ENCODE measurements around the gene TMEM86A.
"Not testable (repeated sequence)": the region's sequence is repeated elsewhere in the genome, so short reads cannot be mapped to it uniquely, and the experiment has no call there.

Gene TMEM86A

GRCh38 chr11:18698341-18699268 is at the start of gene TMEM86A:
TMEM86A (plus strand) TSS chr11:18698779; CDS start chr11:18698887, 108 bp downstream.
- H3K36me3 Mint-ChIP-seq, result peaks cover 0 to 2% of the 10 kb centered on the region in 2 donors
- H3K4me1 Mint-ChIP-seq, result peaks cover 17 to 21% of the 10 kb centered on the region in 2 donors
- peaks cover 17 to 20% of the 10 kb centered on the region in 2 donors for H3K27me3 Mint-ChIP-seq
- DNase-seq, result peak; percentile 82
- no peak within 1 kb of the TSS for H3K27ac Mint-ChIP-seq
- H3K4me3 Mint-ChIP-seq, result peak within 1 kb of the TSS; percentile 78 to 84
- H3K9me3 Mint-ChIP-seq, result no peaks in the 10 kb centered on the region
- peak; percentile 97 for ATAC-seq (replicated peaks)

GRCh38 chr11:18650353-18650752 is 48.2 kb upstream of the TMEM86A start:
- DNase-seq (no peak), ATAC-seq (replicated peaks) (no peak)
- no peaks in the 10 kb centered on the region for H3K9me3 Mint-ChIP-seq
- no peaks in the 10 kb centered on the region for H3K27me3 Mint-ChIP-seq
- peaks cover 2 to 13% of the 10 kb centered on the region in 2 donors for H3K4me1 Mint-ChIP-seq
- H3K27ac Mint-ChIP-seq, result no peak overlapping the region
- H3K36me3 Mint-ChIP-seq, result no peaks in the 10 kb centered on the region
- no peak overlapping the region for H3K4me3 Mint-ChIP-seq

GRCh38 chr11:18650859-18651557 is 47.6 kb upstream of the TMEM86A start:
- Mint-ChIP-seq H3K27ac (no peak overlapping the region), H3K4me1 (peaks cover 2 to 13% of the 10 kb centered on the region in 2 donors), H3K9me3 (no peaks in the 10 kb centered on the region), H3K36me3 (no peaks in the 10 kb centered on the region), H3K4me3 (no peak overlapping the region), H3K27me3 (no peaks in the 10 kb centered on the region)
- DNase-seq (peak; percentile 14), ATAC-seq (replicated peaks) (peak; percentile 52 to 57)

- ATAC-seq (replicated peaks), result no peak
- H3K27me3 Mint-ChIP-seq, result peaks cover 16 to 37% of the 10 kb centered on the region in 2 donors
Observed at GRCh38 chr11:18657673-18658072, 40.9 kb upstream of the TMEM86A start.

GRCh38 chr11:18665353-18665872 is 33.2 kb upstream of the TMEM86A start:
- ATAC-seq (replicated peaks); DNase-seq; H3K4me1 Mint-ChIP-seq; H3K36me3 Mint-ChIP-seq; H3K27ac Mint-ChIP-seq; H3K4me3 Mint-ChIP-seq; H3K9me3 Mint-ChIP-seq: not testable (repeated sequence)
- H3K27me3 Mint-ChIP-seq, result peaks cover 24 to 47% of the 10 kb centered on the region in 2 donors

More at GRCh38 chr11:18657673-18658072, 40.9 kb upstream of the TMEM86A start:
- Mint-ChIP-seq H3K9me3 (no peaks in the 10 kb centered on the region), H3K4me3 (no peak overlapping the region), H3K36me3 (no peaks in the 10 kb centered on the region), H3K27ac (no peak overlapping the region), H3K4me1 (no peaks in the 10 kb centered on the region)
- DNase-seq, result no peak

GRCh38 chr11:18668131-18668530 is 30.4 kb upstream of the TMEM86A start:
- Mint-ChIP-seq H3K4me3 (no peak overlapping the region), H3K36me3 (no peaks in the 10 kb centered on the region), H3K9me3 (no peaks in the 10 kb centered on the region), H3K4me1 (peaks cover 6 to 8% of the 10 kb centered on the region in 2 donors), H3K27ac (no peak overlapping the region), H3K27me3 (peaks cover 16 to 31% of the 10 kb centered on the region in 2 donors)
- ATAC-seq (replicated peaks) (no peak), DNase-seq (no peak)

- no peaks in the 10 kb centered on the region for H3K9me3 Mint-ChIP-seq
- H3K4me1 Mint-ChIP-seq, result peaks cover 6 to 8% of the 10 kb centered on the region in 2 donors
- H3K27me3 Mint-ChIP-seq, result peaks cover 16 to 29% of the 10 kb centered on the region in 2 donors
- H3K36me3 Mint-ChIP-seq, result no peaks in the 10 kb centered on the region
- ATAC-seq (replicated peaks) (no peak), DNase-seq (no peak)
- no peak overlapping the region for H3K27ac Mint-ChIP-seq
- no peak overlapping the region for H3K4me3 Mint-ChIP-seq
Observed at GRCh38 chr11:18669219-18669596, 29.4 kb upstream of the TMEM86A start.

- DNase-seq (no peak), ATAC-seq (replicated peaks) (no peak)
- H3K36me3 Mint-ChIP-seq, result no peaks in the 10 kb centered on the region
- peaks cover 6 to 8% of the 10 kb centered on the region in 2 donors for H3K4me1 Mint-ChIP-seq
- H3K4me3 Mint-ChIP-seq, result no peak overlapping the region
- H3K9me3 Mint-ChIP-seq, result no peaks in the 10 kb centered on the region
- H3K27me3 Mint-ChIP-seq, result peaks cover 16 to 29% of the 10 kb centered on the region in 2 donors
- H3K27ac Mint-ChIP-seq, result no peak overlapping the region
Observed at GRCh38 chr11:18669711-18670110, 28.9 kb upstream of the TMEM86A start.

- H3K4me1 Mint-ChIP-seq, result peaks cover 6 to 8% of the 10 kb centered on the region in 2 donors
- no peak overlapping the region for H3K27ac Mint-ChIP-seq
- no peak overlapping the region for H3K4me3 Mint-ChIP-seq
- DNase-seq, result no peak
- peaks cover 16 to 23% of the 10 kb centered on the region in 2 donors for H3K27me3 Mint-ChIP-seq
- H3K9me3 Mint-ChIP-seq, result no peaks in the 10 kb centered on the region
- no peak for ATAC-seq (replicated peaks)
- no peaks in the 10 kb centered on the region for H3K36me3 Mint-ChIP-seq
Observed at GRCh38 chr11:18671246-18671645, 27.3 kb upstream of the TMEM86A start.

GRCh38 chr11:18672209-18672608 is 26.4 kb upstream of the TMEM86A start:
- not testable (repeated sequence) for H3K36me3 Mint-ChIP-seq, H3K27ac Mint-ChIP-seq, H3K4me3 Mint-ChIP-seq, H3K9me3 Mint-ChIP-seq, H3K4me1 Mint-ChIP-seq, DNase-seq
- peak; percentile 50 to 55 for ATAC-seq (replicated peaks)
- peaks cover 11 to 18% of the 10 kb centered on the region in 2 donors for H3K27me3 Mint-ChIP-seq

- DNase-seq, result no peak
- ATAC-seq (replicated peaks), result no peak
Observed at GRCh38 chr11:18676803-18677202, 21.8 kb upstream of the TMEM86A start.

GRCh38 chr11:18677560-18677959 is 21.0 kb upstream of the TMEM86A start:
- no peaks in the 10 kb centered on the region for H3K36me3 Mint-ChIP-seq

More at GRCh38 chr11:18676803-18677202, 21.8 kb upstream of the TMEM86A start:
- no peaks in the 10 kb centered on the region for H3K4me1 Mint-ChIP-seq
- H3K27ac Mint-ChIP-seq, result no peak overlapping the region
- H3K36me3 Mint-ChIP-seq, result no peaks in the 10 kb centered on the region
- H3K27me3 Mint-ChIP-seq, result peaks cover 0 to 4% of the 10 kb centered on the region in 2 donors
- no peaks in the 10 kb centered on the region for H3K9me3 Mint-ChIP-seq
- no peak overlapping the region for H3K4me3 Mint-ChIP-seq

GRCh38 chr11:18681949-18682348 is 16.6 kb upstream of the TMEM86A start:
- H3K27me3 Mint-ChIP-seq, result peaks cover 17 to 26% of the 10 kb centered on the region in 2 donors
- ATAC-seq (replicated peaks); H3K4me3 Mint-ChIP-seq; DNase-seq; H3K9me3 Mint-ChIP-seq; H3K4me1 Mint-ChIP-seq; H3K36me3 Mint-ChIP-seq; H3K27ac Mint-ChIP-seq: not testable (repeated sequence)

More at GRCh38 chr11:18677560-18677959, 21.0 kb upstream of the TMEM86A start:
- DNase-seq (no peak), ATAC-seq (replicated peaks) (no peak)
- peaks cover 0 to 4% of the 10 kb centered on the region in 2 donors for H3K27me3 Mint-ChIP-seq
- H3K9me3 Mint-ChIP-seq, result no peaks in the 10 kb centered on the region
- H3K27ac Mint-ChIP-seq, result no peak overlapping the region
- no peaks in the 10 kb centered on the region for H3K4me1 Mint-ChIP-seq
- H3K4me3 Mint-ChIP-seq, result no peak overlapping the region

- no peaks in the 10 kb centered on the region for H3K9me3 Mint-ChIP-seq
Observed at GRCh38 chr11:18682466-18682865, 16.1 kb upstream of the TMEM86A start.

More at GRCh38 chr11:18682466-18682865, 16.1 kb upstream of the TMEM86A start:
- H3K36me3 Mint-ChIP-seq, result no peaks in the 10 kb centered on the region
- ATAC-seq (replicated peaks) (no peak), DNase-seq (no peak)
- no peak overlapping the region for H3K4me3 Mint-ChIP-seq
- no peak overlapping the region for H3K27ac Mint-ChIP-seq
- H3K4me1 Mint-ChIP-seq, result no peaks in the 10 kb centered on the region
- peaks cover 17 to 26% of the 10 kb centered on the region in 2 donors for H3K27me3 Mint-ChIP-seq
